HepG2 (cell line): ENCODE data around the gene MYO1G. TPM values are rescaled to one million over a fixed set of nuclear protein-coding genes. Genes with fewer than 3 reads are reported as not detected.

Experiments
- ATAC-seq: fragments of 200-7000 bp; cut with Tn5 transposase; 3 replicates; pipeline ENCODE4 v1.9.1; 2020; ENCODE audit warnings: mild to moderate bottlenecking, moderate library complexity
- BruUV-seq: library from RNA; stranded (reverse); fragments of 400-500 nt; replicated peaks from 2 replicates; lab custom pipeline; 2021; lab: Mats Ljungman, UMichigan
- CTCF ChIA-PET: fragments of 300-600 bp; formaldehyde crosslinking; extraction: SDS; loops from one replicate; lab custom pipeline; 2021; ENCODE audit warnings: low total read pairs, inconsistent platforms, low intra/inter-chr PET ratio; lab: Yijun Ruan, JAX
- POLR2A ChIA-PET: fragments of 350-600 bp; sonication (Branson Sonifier 250); formaldehyde crosslinking; loops from one replicate; lab custom pipeline; 2020; ENCODE audit warnings: antibody characterized with exemption, inconsistent platforms; lab: Yijun Ruan, JAX
- DNase-seq: peaks from one replicate; pipeline ENCODE4 v3.0.0-alpha.2; 2015; ENCODE audit warnings: low spot score
- FAIRE-seq: peaks from 3 replicates; lab custom pipeline; 2011; peaks lifted over from hg19 to GRCh38; lab: Jason Lieb, UNC
- H2AFZ ChIP-seq: one replicate; pipeline ENCODE4 v1.6.1; 2011; ENCODE audit warnings: low read length, inconsistent platforms
- H3K27ac ChIP-seq: fragments of 300-600 bp; 3 replicates; pipeline ENCODE4 v1.8.0; 2011; ENCODE audit warnings: mixed run types, mild to moderate bottlenecking, mixed read lengths, low read length, inconsistent platforms; ENCODE audit not compliant: insufficient read depth; ENCODE audit errors: extremely low read length
- H3K27me3 ChIP-seq, 2 experiments: fragments of 200-600 bp in 1 of 2; 2 replicates in 1 of 2; 3 replicates in 1 of 2; pipeline versions ENCODE4 v1.6.0 to v1.8.0; 2011; ENCODE audit warnings: low read length in 2 of 2, mild to moderate bottlenecking in 2 of 2, moderate library complexity in 2 of 2, inconsistent platforms in 1 of 2; ENCODE audit not compliant: insufficient read depth in 2 of 2, control insufficient read depth in 1 of 2
- H3K36me3 ChIP-seq, 2 experiments: fragments of 200-600 bp in 1 of 2; replicated peaks in 1 of 2; 2 replicates in 1 of 2; 3 replicates in 1 of 2; pipeline versions ENCODE4 v1.5.1 to v1.8.0; 2011; ENCODE audit warnings: low read length in 2 of 2, inconsistent platforms in 1 of 2; ENCODE audit not compliant: insufficient read depth in 2 of 2, control insufficient read depth in 1 of 2
- H3K4me1 ChIP-seq: 2 replicates; pipeline ENCODE4 v1.5.1; 2012; ENCODE audit warnings: low read length, inconsistent platforms; ENCODE audit not compliant: insufficient read depth
- H3K4me2 ChIP-seq: 2 replicates; pipeline ENCODE4 v1.6.0; 2011; ENCODE audit warnings: low read depth, low read length, inconsistent platforms
- H3K4me3 ChIP-seq, 3 experiments: fragments of 200-600 bp in 1 of 3; sonication (generic), shearing (Covaris generic) in 1 of 3; replicated peaks in 1 of 3; 2 replicates each; pipeline ENCODE4 v1.5.1; 2011 to 2016; ENCODE audit warnings: low read length in 3 of 3, inconsistent platforms in 2 of 3, low read depth in 2 of 3, mild to moderate bottlenecking in 2 of 3, control low read depth in 1 of 3, mixed read lengths in 1 of 3; ENCODE audit not compliant: insufficient read depth in 1 of 3
- H3K79me2 ChIP-seq: one replicate; pipeline ENCODE4 v1.6.1; 2011; ENCODE audit warnings: low read length, inconsistent platforms; ENCODE audit not compliant: insufficient read depth
- H3K9ac ChIP-seq: 2 replicates; pipeline ENCODE4 v1.6.0; 2011; ENCODE audit warnings: mild to moderate bottlenecking, low read depth, low read length, inconsistent platforms; ENCODE audit not compliant: insufficient read depth
- H3K9me3 ChIP-seq: 2 replicates; pipeline ENCODE4 v1.5.1; 2012; ENCODE audit warnings: mild to moderate bottlenecking, low read length
- H4K20me1 ChIP-seq: 2 replicates; pipeline ENCODE4 v1.6.0; 2011; ENCODE audit warnings: inconsistent platforms, mild to moderate bottlenecking, low read length, moderate library complexity; ENCODE audit not compliant: insufficient read depth
- BATF2 ChIP-seq: sonication (generic); formaldehyde crosslinking; IDR thresholded peaks from 2 replicates; pipeline ENCODE4 v1.8.0; 2022; ENCODE audit warnings: mild to moderate bottlenecking, missing genetic modification reagents, moderate library complexity
- CCAR2 ChIP-seq: fragments of 200-400 bp; formaldehyde crosslinking; optimal IDR thresholded peaks from 2 replicates; pipeline ENCODE3; 2018; ENCODE audit warnings: low read depth, mild to moderate bottlenecking, low read length, moderate library complexity
- CREBL2 ChIP-seq: sonication (generic); formaldehyde crosslinking; IDR thresholded peaks from 2 replicates; pipeline ENCODE4 v1.8.1; 2023; ENCODE audit warnings: missing genetic modification reagents, mild to moderate bottlenecking, borderline replicate concordance
- CREM ChIP-seq, 2 experiments: sonication (generic) in 1 of 2; formaldehyde crosslinking in 1 of 2; IDR thresholded peaks; 2 replicates each; pipeline versions ENCODE4 v1.4.0 to v1.6.1; 2016 to 2020; ENCODE audit warnings: antibody characterized with exemption in 1 of 2, mild to moderate bottlenecking in 1 of 2, missing genetic modification reagents in 1 of 2
- GFI1 ChIP-seq: sonication (generic); formaldehyde crosslinking; IDR thresholded peaks from 2 replicates; pipeline ENCODE4 v1.5.0; 2020; ENCODE audit warnings: missing genetic modification reagents, mild to moderate bottlenecking, borderline replicate concordance
- HNRNPUL1 ChIP-seq: fragments of 200-400 bp; formaldehyde crosslinking; IDR thresholded peaks from 2 replicates; pipeline ENCODE4 v1.6.1; 2017; ENCODE audit warnings: low read depth, mild to moderate bottlenecking, low read length, moderate library complexity
- KLF11 ChIP-seq: IDR thresholded peaks from 2 replicates; pipeline ENCODE4 v1.6.1; 2016; ENCODE audit warnings: missing compliant biosample characterization
- MAFG ChIP-seq: sonication (generic); formaldehyde crosslinking; IDR thresholded peaks from 2 replicates; pipeline ENCODE4 v1.5.1; 2020; ENCODE audit warnings: mild to moderate bottlenecking, missing genetic modification reagents
- MTERF4 ChIP-seq: sonication (generic); formaldehyde crosslinking; IDR thresholded peaks from 2 replicates; pipeline ENCODE4 v1.8.0; 2023; ENCODE audit warnings: mild to moderate bottlenecking, missing genetic modification reagents
- RARG ChIP-seq: sonication (generic); formaldehyde crosslinking; IDR thresholded peaks from 2 replicates; pipeline ENCODE4 v1.4.0; 2020; ENCODE audit warnings: low read depth, mild to moderate bottlenecking, missing genetic modification reagents
- SMC3 ChIP-seq: IDR thresholded peaks from 2 replicates; pipeline ENCODE4 v1.6.1; 2011; ENCODE audit warnings: low read length, improper control_type of control experiment
- SRSF9 ChIP-seq: fragments of 200-400 bp; formaldehyde crosslinking; IDR thresholded peaks from 2 replicates; pipeline ENCODE4 v1.6.1; 2018; ENCODE audit warnings: borderline replicate concordance, mild to moderate bottlenecking, low read depth, low read length; ENCODE audit not compliant: insufficient read depth, poor library complexity, severe bottlenecking
- SUZ12 ChIP-seq: fragments of 150-350 bp; IDR thresholded peaks from 2 replicates; pipeline ENCODE4 v1.6.1; 2014; ENCODE audit warnings: low read depth, low read length
- TFDP2 ChIP-seq: sonication (generic); formaldehyde crosslinking; IDR thresholded peaks from 2 replicates; pipeline ENCODE4 v1.4.0; 2020; ENCODE audit warnings: missing genetic modification reagents
- ZNF557 ChIP-seq: sonication (generic); formaldehyde crosslinking; IDR thresholded peaks from 2 replicates; pipeline ENCODE4 v1.4.0; 2020; ENCODE audit warnings: missing genetic modification reagents
- ZNF660 ChIP-seq: sonication (generic); formaldehyde crosslinking; IDR thresholded peaks from 2 replicates; pipeline ENCODE4 v1.5.1; 2020; ENCODE audit warnings: mild to moderate bottlenecking, low read depth, missing genetic modification reagents, borderline replicate concordance
- ZNF775 ChIP-seq: sonication (generic); formaldehyde crosslinking; IDR thresholded peaks from 2 replicates; pipeline ENCODE4 v1.4.0; 2020; ENCODE audit warnings: missing genetic modification reagents, mild to moderate bottlenecking, moderate library complexity, borderline replicate concordance
- ZNF841 ChIP-seq: sonication (generic); formaldehyde crosslinking; IDR thresholded peaks from 2 replicates; pipeline ENCODE4 v1.8.1; 2023; ENCODE audit warnings: missing genetic modification reagents, borderline replicate concordance
- ZSCAN20 ChIP-seq: sonication (generic); formaldehyde crosslinking; IDR thresholded peaks from 2 replicates; pipeline ENCODE4 v1.4.0; 2020; ENCODE audit warnings: missing genetic modification reagents, mild to moderate bottlenecking, borderline replicate concordance
- WGBS: methylation state at CpG from one replicate; pipeline ENCODE4 v1.1.6; 2017; ENCODE audit warnings: low lambda C conversion rate; 5-methylcytosine and 5-hydroxymethylcytosine counted together
- in situ Hi-C: cut with HindIII; loops from 2 replicates; pipeline ENCODE4 v1.10.0; 2017; ENCODE audit warnings: low pct_unique_long_range_greater_than_20kb; ENCODE audit not compliant: extremely low pct_ligation_motif_present
- intact Hi-C: fragments of 100-400 bp; cut with micrococcal nuclease; formaldehyde crosslinking; loops from one replicate; pipeline ENCODE4 v1.10.0; 2022; ENCODE audit not compliant: unreplicated experiment
- polyA plus RNA-seq, 8 experiments: library from polyadenylated mRNA; depleted of rRNA in 3 of 8; stranded (reverse) in 7 of 8; unstranded in 1 of 8; fragments of >200 nt; fragmentation: Illumina TruSeq in 4 of 8; extraction: Trizol in 4 of 8; gene quantifications; 2 replicates each; pipeline versions ENCODE4 v1.2.1 to v1.2.3, GENCODE V29; 2011 to 2016; ENCODE audit warnings: low read depth in 4 of 8, missing spikeins in 1 of 8, mixed read lengths in 1 of 8; ENCODE audit not compliant: insufficient read depth in 1 of 8
- total RNA-seq, 5 experiments: library from RNA; depleted of rRNA; stranded (reverse); fragments of >200 nt; fragmentation: Illumina TruSeq; extraction: Trizol; gene quantifications; 2 replicates each; pipeline ENCODE4 v1.2.3, GENCODE V29; 2016; ENCODE audit warnings: low read depth in 1 of 5

The MYO1G gene
- total and polyA plus RNA-seq, 2 of the 13 experiments (the other 11 are each of a cell fraction or from before 2014, with no cell fraction given) = 0.29 to 1.1 TPM

GRCh38 chr7:44977304-44977958, 1.4 kb downstream of the MYO1G start:
- no peak overlapping the region for H3K4me3 ChIP-seq
- BruUV-seq = no TSS peak
- DNase-seq (no peak), FAIRE-seq (no peak), ATAC-seq (no peak)
- H3K27ac ChIP-seq = no peak overlapping the region
- no peaks in the 10 kb centered on the region for H4K20me1 ChIP-seq
- H3K9ac ChIP-seq = no peak overlapping the region
- no peak for TF ChIP-seq SUZ12
- TF ChIP-seq ZNF775 (CRISPR knock-in tag) = no peak
- no peak for TF ChIP-seq ZSCAN20 (CRISPR knock-in tag)
- no peak for TF ChIP-seq HNRNPUL1
- no peak for TF ChIP-seq GFI1
- TF ChIP-seq MAFG = no peak
- TF ChIP-seq BATF2 (CRISPR knock-in tag) = no peak
- no peak for TF ChIP-seq CCAR2
- TF ChIP-seq RARG = no peak
- TF ChIP-seq ZNF841 (CRISPR knock-in tag) = no peak
- TF ChIP-seq SRSF9 = no peak
- TF ChIP-seq MTERF4 (CRISPR knock-in tag) = no peak
- no peak for TF ChIP-seq CREBL2
- no peak for TF ChIP-seq TFDP2 (CRISPR knock-in tag)
- no peak for TF ChIP-seq SMC3
- no peak for TF ChIP-seq KLF11
- TF ChIP-seq ZNF660 = no peak
- no peak for TF ChIP-seq CREM (IDR thresholded peaks at IDR 0.05)
- TF ChIP-seq CREM (CRISPR knock-in tag; IDR thresholded peaks at IDR 0.05) = no peak
- no peak for TF ChIP-seq ZNF557 (CRISPR knock-in tag)
- no peak overlapping the region; the same call in 1 of the 2 replicates for H3K4me2 ChIP-seq
- POLR2A ChIA-PET = interaction anchor here (0.6 kb wide), 1 partner anchor 22 kb away, joined by 3 read pairs; no protein-coding TSS in a partner anchor
- in situ Hi-C loops = no loop called here
- peaks cover 4 to 5% of the 10 kb centered on the region in 2 experiments; a peak in 2 of 5 replicates for H3K27me3 ChIP-seq
- peaks cover 36% of the 10 kb centered on the region for H3K4me1 ChIP-seq
- no peaks in the 10 kb centered on the region for H3K9me3 ChIP-seq
- H3K36me3 ChIP-seq = no peaks in the 10 kb centered on the region
- intact Hi-C loops = no loop called here
- H2AFZ ChIP-seq = no peak overlapping the region
- WGBS = 38% methylated on average over 6 of the region's 8 CpGs
- CTCF ChIA-PET = no interaction called here
- H3K79me2 ChIP-seq = no peaks in the 10 kb centered on the region
